Fibroblast of the aortic adventitia (primary cell): ENCODE data around the gene FARP2. TPM values are rescaled to one million over a fixed set of nuclear protein-coding genes. Genes with fewer than 3 reads are reported as not detected.
"Not testable (repeated sequence)": the region's sequence is repeated elsewhere in the genome, so short reads cannot be mapped to it uniquely, and the experiment has no call there.

Experiments
- DNase-seq: peaks from one replicate; pipeline ENCODE4 v3.0.0-alpha.2; 2010; ENCODE audit warnings: low read depth
- H3K4me3 ChIP-seq: 2 replicates; pipeline ENCODE4 v1.5.1; 2011; ENCODE audit warnings: low read depth, mild to moderate bottlenecking, control low read depth, low read length, moderate library complexity
- CTCF ChIP-seq: IDR thresholded peaks from 2 replicates; pipeline ENCODE4 v1.5.1; 2011; ENCODE audit warnings: mild to moderate bottlenecking, low read length, control low read depth, inconsistent platforms; ENCODE audit not compliant: insufficient read depth
- total RNA-seq: library from RNA; depleted of rRNA; stranded (reverse); fragments of >200 nt; gene quantifications from 2 replicates; pipeline ENCODE4 v1.2.3, GENCODE V29; 2012; ENCODE audit warnings: low replicate concordance

Gene FARP2
- total RNA-seq, 1 donor, result 41.0 TPM

- H3K4me3 ChIP-seq, result no peak overlapping the region
- TF ChIP-seq CTCF, result no peak
- no peak for DNase-seq
Observed at GRCh38 chr2:241376808-241377207, 20.7 kb downstream of the FARP2 start.

DNA sequence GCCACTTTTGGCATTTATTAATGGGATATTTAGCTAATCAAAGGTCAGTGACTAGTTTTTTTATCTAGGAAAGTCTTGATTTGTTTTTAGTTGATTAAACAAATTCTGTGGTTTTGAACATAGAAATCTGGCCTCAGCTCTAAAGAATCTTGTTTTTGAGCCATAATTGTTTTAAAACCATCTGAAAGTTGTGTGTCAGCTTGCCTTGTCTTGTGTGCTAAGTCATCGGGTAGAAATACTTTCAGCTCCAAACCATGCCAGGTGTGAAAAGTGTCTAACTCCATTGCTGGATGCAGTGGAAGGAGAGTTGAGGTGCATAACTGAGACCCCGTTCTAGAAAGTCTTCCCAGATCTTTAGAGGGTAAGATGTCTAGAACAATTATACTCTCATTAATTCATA, 22.7 kb downstream of the FARP2 start:
- TF ChIP-seq CTCF, result no peak
- H3K4me3 ChIP-seq, result no peak overlapping the region
- peak; percentile 58 for DNase-seq

DNA sequence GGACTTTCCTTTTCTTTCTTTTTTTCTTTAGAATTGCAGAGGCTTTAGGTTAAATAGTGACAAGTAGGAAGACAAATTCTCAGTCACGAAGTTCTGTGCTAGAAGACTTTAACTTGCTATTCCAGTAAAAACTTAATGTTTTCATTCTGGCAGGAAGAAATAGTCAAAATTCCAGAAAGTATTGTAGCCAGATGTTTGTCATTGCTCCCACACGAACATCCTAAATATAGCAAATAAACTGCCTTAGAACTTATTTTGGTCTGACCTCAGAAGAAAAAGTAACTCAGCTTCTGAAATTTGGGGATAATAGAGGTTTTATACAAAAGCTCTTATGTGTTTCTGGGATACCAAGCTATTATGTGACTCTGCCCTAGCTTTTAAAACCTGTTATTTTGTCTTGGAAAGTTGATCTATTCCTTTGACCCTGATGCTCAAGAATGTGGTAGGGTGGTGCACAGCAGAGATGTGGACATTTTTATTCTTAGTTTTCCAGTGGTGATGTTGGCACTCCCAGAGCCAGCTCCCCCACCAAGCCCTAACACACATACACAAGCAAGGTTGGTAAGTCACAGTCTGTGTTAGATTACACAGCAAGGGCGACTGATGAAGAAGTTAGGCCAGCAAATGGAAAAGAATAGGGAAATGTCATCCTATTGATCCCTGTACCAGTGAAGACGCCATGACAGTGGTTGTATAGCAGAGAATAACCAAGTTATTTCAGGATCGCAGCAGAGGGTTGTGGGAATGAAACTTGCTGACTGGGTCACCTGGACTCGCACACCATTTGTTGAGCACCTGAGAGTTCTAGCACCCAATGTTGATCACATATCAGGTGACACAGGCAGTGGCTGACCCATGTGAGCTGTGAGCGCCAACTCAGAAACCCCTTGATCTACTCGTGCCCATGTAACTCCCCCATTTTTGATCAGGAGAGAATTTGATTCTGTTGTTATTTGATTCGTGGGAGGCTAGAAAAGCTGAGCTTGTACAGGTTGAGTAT, 23.7 kb downstream of the FARP2 start:
- peak overlapping the region; percentile 6 for H3K4me3 ChIP-seq
- TF ChIP-seq CTCF, result no peak

DNA sequence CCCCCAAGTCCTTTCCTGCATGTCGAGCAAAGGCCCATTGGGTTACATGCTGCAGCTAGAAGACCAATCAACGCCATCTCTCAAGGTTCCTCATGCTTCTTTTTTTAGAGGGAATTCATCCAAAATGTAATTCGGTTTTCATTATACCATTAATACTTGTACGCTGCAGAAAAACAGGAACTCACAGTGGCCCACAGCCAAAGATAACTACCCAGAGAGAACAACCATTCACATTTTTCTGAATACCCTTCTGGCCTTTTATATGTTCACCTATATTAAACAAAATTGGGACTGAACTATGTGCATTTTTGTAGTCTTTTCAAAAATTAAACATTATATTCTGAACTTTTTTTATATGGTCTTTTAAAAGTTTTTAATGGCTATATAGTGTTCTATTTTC, 25.8 kb downstream of the FARP2 start:
- DNase-seq, result no peak
- TF ChIP-seq CTCF, result no peak
- H3K4me3 ChIP-seq, result no peak overlapping the region

More for the DNA sequence above, 23.7 kb downstream of the FARP2 start:
- DNase-seq, result peak; percentile 81

GRCh38 chr2:241385450-241385849, 29.4 kb downstream of the FARP2 start:
- DNase-seq, H3K4me3 ChIP-seq: not testable (repeated sequence)

DNA sequence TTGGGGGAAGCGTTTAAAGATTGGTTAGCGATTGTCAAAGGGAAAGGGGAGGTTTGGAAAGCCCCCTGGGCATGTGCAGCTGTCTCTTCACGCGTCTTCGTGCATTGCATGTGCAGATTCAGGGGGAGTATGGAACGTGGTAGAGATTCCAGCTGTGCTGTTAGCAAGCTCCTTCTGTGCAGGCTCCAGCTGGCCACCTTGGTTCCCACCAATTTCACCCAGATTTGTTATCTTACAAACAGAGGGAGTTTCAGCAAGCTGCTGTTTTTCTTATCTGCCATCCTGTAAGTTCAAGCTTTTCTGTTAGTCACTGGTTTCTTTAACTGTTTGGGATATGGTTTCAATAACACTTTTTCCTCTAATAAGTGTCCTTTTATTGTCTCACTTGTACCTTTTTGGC, 30.4 kb downstream of the FARP2 start:
- TF ChIP-seq CTCF, result no peak
- DNase-seq, result no peak
- H3K4me3 ChIP-seq, result no peak overlapping the region

DNA sequence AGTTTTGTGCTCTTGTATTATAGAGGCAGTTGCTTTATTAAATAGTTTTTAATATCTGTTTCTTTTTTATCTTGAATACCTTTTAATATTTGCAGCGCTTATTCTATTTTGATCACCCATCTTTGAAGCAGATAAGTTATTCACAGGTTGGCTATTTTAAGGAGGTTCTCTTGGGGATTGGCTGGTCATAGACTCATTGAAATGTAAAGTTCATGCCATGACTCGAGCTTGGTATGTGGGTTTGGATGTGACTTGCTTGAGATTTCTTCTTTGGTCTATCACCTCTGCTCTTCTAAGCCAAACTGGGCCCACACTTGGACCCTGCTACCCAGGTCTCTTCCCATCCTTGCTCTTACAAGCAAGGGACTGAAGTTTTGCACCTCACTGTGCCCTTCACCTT, 33.6 kb downstream of the FARP2 start:
- no peak for TF ChIP-seq CTCF
- H3K4me3 ChIP-seq, result no peak overlapping the region
- DNase-seq, result no peak
